B cell (primary cell): ENCODE results near the gene STIM1. TPM values are rescaled to one million over a fixed set of nuclear protein-coding genes. Genes with fewer than 3 reads are reported as not detected.

Experiments
- ATAC-seq: fragments of 200-7000 bp; cut with Tn5 transposase; one replicate; pipeline ENCODE4 v1.10.0; 2021; ENCODE audit warnings: low read depth, mild to moderate bottlenecking, moderate number of reproducible peaks, moderate library complexity
- CTCF ChIA-PET: fragments of 350-600 bp; sonication (Branson Sonifier 250); formaldehyde crosslinking; loops from one replicate; lab custom pipeline; 2021; ENCODE audit warnings: antibody characterized with exemption, inconsistent platforms; lab: Charles Lee
- POLR2A ChIA-PET: fragments of 350-600 bp; sonication (Branson Sonifier 250); formaldehyde crosslinking; loops from one replicate; lab custom pipeline; 2021; ENCODE audit warnings: antibody characterized with exemption; lab: Charles Lee
- DNase-seq: peaks from one replicate; pipeline ENCODE4 v3.0.0; 2013
- H2AFZ ChIP-seq: 2 replicates; pipeline ENCODE4 v1.6.1; 2012; ENCODE audit warnings: mild to moderate bottlenecking, low read depth, low read length; ENCODE audit not compliant: insufficient read depth, poor library complexity, severe bottlenecking
- H3K27ac ChIP-seq, 2 donors: 1 replicate in 1 of 2; 2 replicates in 1 of 2; pipeline ENCODE4 v1.5.1; 2012 to 2013; ENCODE audit warnings: low read length in 2 of 2, mild to moderate bottlenecking in 2 of 2, moderate library complexity in 1 of 2
- H3K27me3 ChIP-seq, 4 experiments: fragments of 200-600 bp in 1 of 4; sonication (generic) in 1 of 4; replicated peaks in 1 of 4; 1 replicate in 2 of 4; 2 replicates in 2 of 4; pipeline versions ENCODE4 v1.6.1 to v1.7.0; 2013 to 2016; ENCODE audit warnings: low read length in 3 of 4, mild to moderate bottlenecking in 2 of 4, mixed read lengths in 1 of 4, moderate library complexity in 1 of 4; ENCODE audit not compliant: insufficient read depth in 4 of 4, control insufficient read depth in 3 of 4; ENCODE audit errors: control extremely low read depth in 1 of 4
- H3K36me3 ChIP-seq, 2 experiments: replicated peaks in 1 of 2; 1 replicate in 1 of 2; 2 replicates in 1 of 2; pipeline versions ENCODE4 v1.6.1 to v1.7.1; 2013; ENCODE audit warnings: low read length in 1 of 2; ENCODE audit not compliant: insufficient read depth in 2 of 2, control insufficient read depth in 1 of 2; ENCODE audit errors: control extremely low read depth in 1 of 2, extremely low read depth in 1 of 2
- H3K4me1 ChIP-seq, 2 donors: fragments of 200-600 bp in 1 of 2; sonication (generic) in 1 of 2; 1 replicate in 1 of 2; 2 replicates in 1 of 2; pipeline versions ENCODE4 v1.5.1 to v1.6.1; 2013 to 2017; ENCODE audit warnings: low read length in 2 of 2; ENCODE audit not compliant: control insufficient read depth in 2 of 2, insufficient read depth in 2 of 2
- H3K4me2 ChIP-seq: replicated peaks from 2 replicates; pipeline ENCODE3; 2012; ENCODE audit warnings: mild to moderate bottlenecking, low read depth, low read length; ENCODE audit not compliant: poor library complexity, severe bottlenecking
- H3K4me3 ChIP-seq, 5 experiments: fragments of 200-600 bp in 1 of 5; sonication (generic) in 1 of 5; 1 replicate in 3 of 5; 2 replicates in 2 of 5; pipeline versions ENCODE4 v1.5.1 to v1.7.0; 2011 to 2016; ENCODE audit warnings: low read length in 4 of 5, mild to moderate bottlenecking in 4 of 5, low read depth in 2 of 5, control low read depth in 1 of 5, moderate library complexity in 1 of 5; ENCODE audit not compliant: insufficient read depth in 1 of 5; ENCODE audit errors: control extremely low read depth in 1 of 5, extremely low read depth in 1 of 5
- H3K79me2 ChIP-seq: fragments of 200-600 bp; sonication (generic); one replicate; pipeline ENCODE4 v1.6.0; 2016; ENCODE audit warnings: low read length; ENCODE audit not compliant: control insufficient read depth, insufficient read depth
- H3K9ac ChIP-seq: fragments of 200-600 bp; sonication (generic); 2 replicates; pipeline ENCODE4 v1.6.1; 2017; ENCODE audit warnings: mild to moderate bottlenecking, low read length, moderate library complexity
- H3K9me3 ChIP-seq, 3 donors: one replicate each; pipeline versions ENCODE4 v1.6.1 to v1.7.1; 2013; ENCODE audit warnings: low read length in 2 of 3; ENCODE audit not compliant: control insufficient read depth in 2 of 3, insufficient read depth in 1 of 3; ENCODE audit errors: control extremely low read depth in 1 of 3
- H4K20me1 ChIP-seq: 2 replicates; pipeline ENCODE4 v1.6.0; 2012; ENCODE audit warnings: mild to moderate bottlenecking, low read length; ENCODE audit not compliant: insufficient read depth, control insufficient read depth, poor library complexity, severe bottlenecking
- H3K27ac Mint-ChIP-seq: one replicate; pipeline ENCODE4 v1.8.0; 2021; ENCODE audit warnings: mixed read lengths
- H3K27me3 Mint-ChIP-seq: one replicate; pipeline ENCODE4 v1.8.0; 2021; ENCODE audit warnings: mixed read lengths
- H3K4me1 Mint-ChIP-seq: one replicate; pipeline ENCODE4 v1.8.0; 2021; ENCODE audit warnings: mixed read lengths
- H3K4me3 Mint-ChIP-seq: one replicate; pipeline ENCODE4 v1.8.0; 2021; ENCODE audit warnings: mixed read lengths
- H3K9me3 Mint-ChIP-seq: one replicate; pipeline ENCODE4 v1.8.0; 2022; ENCODE audit warnings: mixed read lengths; ENCODE audit not compliant: insufficient read depth
- EZH2 ChIP-seq: IDR thresholded peaks from 2 replicates; pipeline ENCODE4 v1.6.1; 2012; ENCODE audit warnings: borderline replicate concordance, low read depth, mild to moderate bottlenecking, moderate library complexity, low read length; ENCODE audit not compliant: insufficient read depth, poor library complexity, severe bottlenecking
- WGBS: methylation state at CpG from one replicate; pipeline ENCODE4 v1.1.5; 2013; ENCODE audit warnings: missing lambda C conversion rate; ENCODE audit not compliant: insufficient coverage; 5-methylcytosine and 5-hydroxymethylcytosine counted together
- intact Hi-C: fragments of 100-400 bp; cut with micrococcal nuclease; formaldehyde crosslinking; loops from one replicate; pipeline ENCODE4 v1.10.0; 2022
- polyA plus RNA-seq: library from polyadenylated mRNA; depleted of rRNA; stranded (reverse); fragments of >200 nt; gene quantifications from 2 replicates; pipeline ENCODE4 v1.2.3, GENCODE V29; 2012
- total RNA-seq, 2 donors: library from RNA; stranded (reverse); fragments of 120-200 nt in 1 of 2; gene quantifications; 1 replicate in 1 of 2; 2 replicates in 1 of 2; pipeline versions ENCODE4 v1.2.3 to v1.2.4, GENCODE V29; 2013 to 2022
- TF ChIP-seq, protein P1 (sequence below): fragments of 200-600 bp; IDR thresholded peaks from one replicate; pipeline ENCODE4 v1.8.0; 2022; ENCODE audit warnings: antibody characterized with exemption, mild to moderate bottlenecking

The STIM1 gene
- total and polyA plus RNA-seq, 2 donors (not counting 1 experiment from before 2014, with no cell fraction given), result 59.4 to 76.7 TPM

GRCh38 chr11:3861683-3862082 lies 6.2 kb downstream of the STIM1 start:
- H3K9ac ChIP-seq, result no peak overlapping the region
- H3K4me3 Mint-ChIP-seq, result peak overlapping the region; percentile 16
- CTCF ChIA-PET, result interaction anchor here (1.1 to 36.8 kb wide), 4 partner anchors 9 to 211 kb away, joined by 3 to 662 read pairs (median 6); partner anchors contain the start of genes RHOG and STIM1
- H3K9me3 Mint-ChIP-seq, result no peaks in the 10 kb centered on the region
- no peak for TF ChIP-seq EZH2
- TF ChIP-seq, protein P1, sequence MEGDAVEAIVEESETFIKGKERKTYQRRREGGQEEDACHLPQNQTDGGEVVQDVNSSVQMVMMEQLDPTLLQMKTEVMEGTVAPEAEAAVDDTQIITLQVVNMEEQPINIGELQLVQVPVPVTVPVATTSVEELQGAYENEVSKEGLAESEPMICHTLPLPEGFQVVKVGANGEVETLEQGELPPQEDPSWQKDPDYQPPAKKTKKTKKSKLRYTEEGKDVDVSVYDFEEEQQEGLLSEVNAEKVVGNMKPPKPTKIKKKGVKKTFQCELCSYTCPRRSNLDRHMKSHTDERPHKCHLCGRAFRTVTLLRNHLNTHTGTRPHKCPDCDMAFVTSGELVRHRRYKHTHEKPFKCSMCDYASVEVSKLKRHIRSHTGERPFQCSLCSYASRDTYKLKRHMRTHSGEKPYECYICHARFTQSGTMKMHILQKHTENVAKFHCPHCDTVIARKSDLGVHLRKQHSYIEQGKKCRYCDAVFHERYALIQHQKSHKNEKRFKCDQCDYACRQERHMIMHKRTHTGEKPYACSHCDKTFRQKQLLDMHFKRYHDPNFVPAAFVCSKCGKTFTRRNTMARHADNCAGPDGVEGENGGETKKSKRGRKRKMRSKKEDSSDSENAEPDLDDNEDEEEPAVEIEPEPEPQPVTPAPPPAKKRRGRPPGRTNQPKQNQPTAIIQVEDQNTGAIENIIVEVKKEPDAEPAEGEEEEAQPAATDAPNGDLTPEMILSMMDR, result no peak
- H3K27ac Mint-ChIP-seq, result peak overlapping the region; percentile 69
- H3K4me1 Mint-ChIP-seq, result peaks cover 85% of the 10 kb centered on the region
- no CpG with 5 or more reads among the region's 1 CpG for WGBS
- H3K27ac ChIP-seq, result no peak overlapping the region
- intact Hi-C loops, result no loop called here
- no peaks in the 10 kb centered on the region for H3K27me3 Mint-ChIP-seq
- H4K20me1 ChIP-seq, result peaks cover 41% of the 10 kb centered on the region
- H3K9me3 ChIP-seq, result no peaks in the 10 kb centered on the region
- H3K79me2 ChIP-seq, result peaks cover 100% of the 10 kb centered on the region
- H2AFZ ChIP-seq, result no peak overlapping the region
- H3K27me3 ChIP-seq, result no peaks in the 10 kb centered on the region
- peaks cover 0 to 3% of the 10 kb centered on the region in 2 experiments for H3K36me3 ChIP-seq
- DNase-seq (no peak), ATAC-seq (no peak)
- peak overlapping the region; percentile 43 for H3K4me2 ChIP-seq
- peaks cover 90 to 91% of the 10 kb centered on the region in 2 donors for H3K4me1 ChIP-seq
- H3K4me3 ChIP-seq, result no peak overlapping the region
- POLR2A ChIA-PET, result interaction anchor here (0.6 to 1.0 kb wide), 2 partner anchors 14 to 32 kb away, joined by 3 read pairs; no protein-coding TSS in a partner anchor

GRCh38 chr11:3865388-3866193 lies 10.1 kb downstream of the STIM1 start:
- peak overlapping the region; percentile 68 for H3K4me3 Mint-ChIP-seq
- H3K9me3 Mint-ChIP-seq, result no peaks in the 10 kb centered on the region
- H3K4me2 ChIP-seq, result peak overlapping the region; percentile 55
- WGBS, result 7% methylated on average over 2 of the region's 3 CpGs
- H3K27ac ChIP-seq, result peak overlapping the region; percentile 59 to 74
- peak overlapping the region; percentile 7 for H3K9ac ChIP-seq
- no peak overlapping the region for H2AFZ ChIP-seq
- DNase-seq (peak; percentile 50), ATAC-seq (peak; percentile 58)
- H3K4me1 ChIP-seq, result peaks cover 67 to 73% of the 10 kb centered on the region in 2 donors
- POLR2A ChIA-PET, result interaction anchor here (0.6 to 2.4 kb wide), 3 partner anchors 10 to 60 kb away, joined by 3 to 11 read pairs (median 6); partner anchors contain the start of gene STIM1
- CTCF ChIA-PET, result interaction anchor here (1.0 to 36.8 kb wide), 4 partner anchors 11 to 193 kb away, joined by 3 to 662 read pairs (median 3); partner anchors contain the start of genes RHOG and STIM1
- H3K9me3 ChIP-seq, result no peaks in the 10 kb centered on the region
- H3K27me3 Mint-ChIP-seq, result no peaks in the 10 kb centered on the region
- intact Hi-C loops, result loop anchor here (2.0 kb wide), 1 partner anchor 15 kb away; no protein-coding TSS in a partner anchor
- H3K4me3 ChIP-seq, result peak overlapping the region in 2 of 5 experiments; percentile 1 to 41
- peak overlapping the region; percentile 84 for H3K27ac Mint-ChIP-seq
- peaks cover 100% of the 10 kb centered on the region for H3K79me2 ChIP-seq
- H4K20me1 ChIP-seq, result peaks cover 11% of the 10 kb centered on the region
- peaks cover 0 to 1% of the 10 kb centered on the region in 2 experiments for H3K36me3 ChIP-seq
- no peaks in the 10 kb centered on the region for H3K27me3 ChIP-seq
- TF ChIP-seq EZH2, result no peak
- TF ChIP-seq, protein P1, result no peak
- H3K4me1 Mint-ChIP-seq, result peaks cover 81% of the 10 kb centered on the region
